Gastroesophageal sphincter (tissue), 4 donors: Measurements from ENCODE around the gene UGDH. TPM values are rescaled to one million over a fixed set of nuclear protein-coding genes. Genes with fewer than 3 reads are reported as not detected.
"Not testable (repeated sequence)": the region's sequence is repeated elsewhere in the genome, so short reads cannot be mapped to it uniquely, and the experiment has no call there.

Source experiments
- ATAC-seq: fragments of 150-250 bp; one replicate; pipeline ENCODE4 v1.9.1; 2016; ENCODE audit warnings: mild to moderate bottlenecking, moderate library complexity
- H3K27ac ChIP-seq, 4 donors: fragments of 200-600 bp; sonication (generic) in 3 of 4; 1 replicate in 3 of 4; 2 replicates in 1 of 4; pipeline ENCODE4 v1.5.1; 2016 to 2019
- H3K27me3 ChIP-seq: fragments of 200-600 bp; sonication (generic); one replicate; pipeline ENCODE4 v1.5.1; 2019
- H3K36me3 ChIP-seq, 2 donors: fragments of 200-600 bp; sonication (generic); one replicate each; pipeline ENCODE4 v1.5.1; 2019; ENCODE audit warnings: control low read depth in 1 of 2
- H3K4me1 ChIP-seq, 3 donors: fragments of 200-600 bp; sonication (generic); 1 replicate in 2 of 3; 2 replicates in 1 of 3; pipeline ENCODE4 v1.5.1; 2016 to 2019; ENCODE audit warnings: control low read depth in 2 of 3
- H3K4me3 ChIP-seq, 2 donors: fragments of 200-600 bp; sonication (generic); one replicate each; pipeline ENCODE4 v1.5.1; 2019; ENCODE audit warnings: mild to moderate bottlenecking in 1 of 2, moderate library complexity in 1 of 2
- H3K9me3 ChIP-seq, 3 donors: fragments of 200-600 bp; sonication (generic); one replicate each; pipeline ENCODE4 v1.5.1; 2017 to 2019; ENCODE audit warnings: control low read depth in 2 of 3
- EP300 ChIP-seq: sonication (generic); formaldehyde crosslinking; IDR thresholded peaks from one replicate; pipeline ENCODE4 v1.6.1; 2017; ENCODE audit warnings: antibody characterized with exemption, mild to moderate bottlenecking
- POLR2A ChIP-seq, 2 donors: fragments of 450-650 bp; IDR thresholded peaks; one replicate each; pipeline ENCODE4 v1.6.1; 2017; ENCODE audit warnings: antibody characterized with exemption in 2 of 2, mild to moderate bottlenecking in 2 of 2, moderate library complexity in 1 of 2
- POLR2AphosphoS5 ChIP-seq: sonication (generic); formaldehyde crosslinking; IDR thresholded peaks from one replicate; pipeline ENCODE4 v1.6.1; 2017; ENCODE audit warnings: antibody characterized with exemption
- WGBS, 2 donors: methylation state at CpG; one replicate each; pipeline ENCODE4 v1.1.5; 2018; ENCODE audit warnings: low coverage in 1 of 2; 5-methylcytosine and 5-hydroxymethylcytosine counted together
- total RNA-seq, 4 donors: library from RNA; depleted of rRNA; stranded (reverse); fragments of >200 nt; gene quantifications; one replicate each; pipeline ENCODE4 v1.1.0, GENCODE V29; 2016
- TF ChIP-seq, protein P1 (sequence below), 4 experiments: fragments of 200-600 bp in 2 of 4; fragments of 450-650 bp in 2 of 4; sonication (generic) in 1 of 4; IDR thresholded peaks; one replicate each; pipeline ENCODE4 v1.5.1; 2017 to 2019; ENCODE audit warnings: antibody characterized with exemption in 4 of 4, mild to moderate bottlenecking in 2 of 4, moderate library complexity in 2 of 4

The UGDH gene
- total RNA-seq, 4 donors from 2014 or later: 31.1 to 151 (median 90.0) TPM

- Histone ChIP-seq H3K27ac (no peak overlapping the region), H3K9me3 (no peaks in the 10 kb centered on the region), H3K4me3 (no peak overlapping the region), H3K27me3 (no peaks in the 10 kb centered on the region), H3K4me1 (peaks cover 0 to 9% (median 2%) of the 10 kb centered on the region in 3 donors), H3K36me3 (peaks cover 0 to 53% of the 10 kb centered on the region in 2 donors)
- 3 to 10% methylated on average over 2 of the region's 2 CpGs for WGBS, 2 donors
- no peak for ATAC-seq
- TF ChIP-seq POLR2AphosphoS5: peak; percentile 26
- no peak for TF ChIP-seq EP300
Measured at GRCh38 chr4:39464886-39465501, 62.2 kb downstream of the UGDH start.

DNA sequence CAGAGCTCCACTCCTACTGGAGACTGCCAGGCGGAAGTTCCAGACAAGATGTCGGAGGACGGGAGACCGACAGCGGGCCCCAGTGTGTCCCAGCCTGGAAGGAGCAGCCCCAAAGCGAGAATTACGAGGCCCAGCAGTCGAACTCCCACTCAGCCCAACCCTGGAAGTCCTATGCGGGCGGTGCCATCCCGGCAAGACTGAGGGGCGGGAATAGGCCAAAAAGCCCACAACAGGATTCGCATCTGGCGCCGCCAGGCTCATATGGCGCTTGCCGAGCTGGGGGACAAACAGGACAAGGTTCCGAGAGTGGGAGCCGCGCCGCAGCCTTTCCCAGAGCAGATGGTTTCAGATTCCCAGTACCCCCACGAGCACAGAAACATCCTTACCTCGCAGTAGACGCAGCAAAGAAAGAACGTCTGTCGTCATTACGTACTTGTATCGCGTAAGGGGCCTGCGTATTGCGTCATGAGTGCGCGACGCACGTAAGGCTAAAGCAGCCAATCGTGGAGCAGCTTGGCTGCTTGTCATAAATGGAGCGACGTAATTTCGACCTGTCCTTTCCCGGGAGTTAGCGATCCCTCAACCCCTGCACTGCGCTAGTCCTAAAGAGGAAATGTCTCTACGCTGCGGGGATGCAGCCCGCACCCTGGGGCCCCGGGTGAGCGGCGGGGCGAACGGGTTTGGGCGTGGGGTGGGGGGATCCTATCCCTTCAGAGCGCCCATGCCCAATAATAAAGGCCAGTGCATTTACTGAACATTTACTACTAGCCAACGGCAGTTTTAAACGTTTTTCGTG, 68.5 kb downstream of the UGDH start, which contains the start of the genes LIAS and RPL9:
Gene LIAS, plus strand, starts transcription at position 552 of the 796 bp plus-strand sequence. Its CDS starts 62 bp downstream, at position 614.
Gene RPL9, minus strand, starts transcription at position 418 of the 796 bp plus-strand sequence. CDS start 483 bp downstream, outside the sequence.
- TF ChIP-seq, protein P1, sequence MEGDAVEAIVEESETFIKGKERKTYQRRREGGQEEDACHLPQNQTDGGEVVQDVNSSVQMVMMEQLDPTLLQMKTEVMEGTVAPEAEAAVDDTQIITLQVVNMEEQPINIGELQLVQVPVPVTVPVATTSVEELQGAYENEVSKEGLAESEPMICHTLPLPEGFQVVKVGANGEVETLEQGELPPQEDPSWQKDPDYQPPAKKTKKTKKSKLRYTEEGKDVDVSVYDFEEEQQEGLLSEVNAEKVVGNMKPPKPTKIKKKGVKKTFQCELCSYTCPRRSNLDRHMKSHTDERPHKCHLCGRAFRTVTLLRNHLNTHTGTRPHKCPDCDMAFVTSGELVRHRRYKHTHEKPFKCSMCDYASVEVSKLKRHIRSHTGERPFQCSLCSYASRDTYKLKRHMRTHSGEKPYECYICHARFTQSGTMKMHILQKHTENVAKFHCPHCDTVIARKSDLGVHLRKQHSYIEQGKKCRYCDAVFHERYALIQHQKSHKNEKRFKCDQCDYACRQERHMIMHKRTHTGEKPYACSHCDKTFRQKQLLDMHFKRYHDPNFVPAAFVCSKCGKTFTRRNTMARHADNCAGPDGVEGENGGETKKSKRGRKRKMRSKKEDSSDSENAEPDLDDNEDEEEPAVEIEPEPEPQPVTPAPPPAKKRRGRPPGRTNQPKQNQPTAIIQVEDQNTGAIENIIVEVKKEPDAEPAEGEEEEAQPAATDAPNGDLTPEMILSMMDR (IDR thresholded peaks at IDR 0.05): no peak
- peak; percentile 89 to 91 for TF ChIP-seq POLR2A (IDR thresholded peaks at IDR 0.05)
- no peak for TF ChIP-seq EP300
- peak; percentile 99 for TF ChIP-seq POLR2AphosphoS5
- H3K27ac ChIP-seq: peak within 1 kb of the TSS; percentile 89 to 96 (median 92)
- H3K9me3 ChIP-seq: no peaks in the 10 kb centered on the region
- peaks cover 10 to 60% of the 10 kb centered on the region in 2 donors for H3K36me3 ChIP-seq
- H3K4me3 ChIP-seq: peak within 1 kb of the TSS; percentile 74 to 86
- ATAC-seq: peak; percentile 96
- 0 to 1% methylated on average over 14 to 16 of the region's 55 CpGs for WGBS, 2 donors
- H3K27me3 ChIP-seq: no peaks in the 10 kb centered on the region
- peaks cover 11 to 47% (median 13%) of the 10 kb centered on the region in 3 donors for H3K4me1 ChIP-seq

DNA sequence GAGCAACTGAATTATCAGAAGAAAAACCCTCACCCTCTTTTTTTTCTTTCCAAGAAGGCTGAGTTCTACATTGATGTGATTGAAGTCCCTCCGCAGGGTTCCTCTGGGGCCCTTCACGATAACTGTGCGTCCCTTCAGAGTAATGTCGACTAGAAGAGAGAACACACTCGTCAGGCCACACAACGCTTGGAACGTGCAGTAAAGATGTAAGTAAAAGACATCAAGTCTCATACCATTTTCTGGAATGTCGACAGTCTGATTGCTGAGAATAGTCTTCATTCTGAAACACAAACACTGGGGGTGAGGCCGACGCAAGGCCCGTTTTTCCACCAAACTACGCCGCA, 69.1 kb downstream of the UGDH start:
- Histone ChIP-seq H3K4me1 (peaks cover 11 to 47% (median 13%) of the 10 kb centered on the region in 3 donors), H3K36me3 (peaks cover 14 to 60% of the 10 kb centered on the region in 2 donors), H3K27ac (peak overlapping the region; percentile 89 to 96 (median 92)), H3K4me3 (peak overlapping the region; percentile 74 to 86)
- not testable (repeated sequence) for H3K27me3 ChIP-seq, H3K9me3 ChIP-seq, ATAC-seq
- 0% methylated on average over 7 of the region's 13 CpGs; no CpG with 5 or more reads in 1 of the 2 donors for WGBS, 2 donors

GRCh38 chr4:39456946-39457763, 70.1 kb downstream of the UGDH start:
- ATAC-seq: no peak
- H3K4me1 ChIP-seq: peaks cover 11 to 47% (median 13%) of the 10 kb centered on the region in 3 donors
- H3K9me3 ChIP-seq: no peaks in the 10 kb centered on the region
- 63 to 64% methylated on average over 9 to 10 of the region's 10 CpGs for WGBS, 2 donors
- peak overlapping the region; percentile 74 to 86 for H3K4me3 ChIP-seq
- no peak for TF ChIP-seq POLR2A (IDR thresholded peaks at IDR 0.05)
- TF ChIP-seq, protein P1 (IDR thresholded peaks at IDR 0.05): no peak
- no peak for TF ChIP-seq POLR2AphosphoS5
- TF ChIP-seq EP300: no peak
- peaks cover 16 to 63% of the 10 kb centered on the region in 2 donors for H3K36me3 ChIP-seq
- H3K27ac ChIP-seq: peak overlapping the region; percentile 14 to 96 (median 92)
- no peaks in the 10 kb centered on the region for H3K27me3 ChIP-seq

DNA sequence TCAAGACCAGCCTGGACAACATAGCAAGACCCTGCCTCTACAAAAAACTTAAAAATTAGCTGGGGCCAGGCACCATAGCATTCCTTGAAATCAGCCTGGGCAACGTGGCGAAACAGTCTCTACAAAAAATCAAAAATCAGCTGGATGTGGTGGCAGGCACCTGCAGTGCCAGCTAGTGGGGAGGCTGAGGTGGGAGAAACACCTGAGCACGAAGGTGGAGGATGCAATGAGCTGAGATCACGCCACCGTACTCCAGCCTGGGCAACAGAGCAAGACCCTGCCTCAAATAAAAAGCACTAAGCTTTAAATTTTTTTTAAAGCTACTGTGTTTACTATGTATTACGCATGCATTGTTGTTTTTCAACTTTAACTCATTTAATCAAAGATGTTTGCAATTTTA, 71.8 kb downstream of the UGDH start:
- no peak for ATAC-seq
- no peaks in the 10 kb centered on the region for H3K27me3 ChIP-seq
- TF ChIP-seq EP300 (no peak), POLR2A (IDR thresholded peaks at IDR 0.05) (no peak), POLR2AphosphoS5 (no peak)
- TF ChIP-seq, protein P1 (IDR thresholded peaks at IDR 0.05): no peak
- H3K4me3 ChIP-seq: no peak overlapping the region
- H3K36me3 ChIP-seq: peaks cover 16 to 70% of the 10 kb centered on the region in 2 donors
- no peaks in the 10 kb centered on the region for H3K9me3 ChIP-seq
- H3K27ac ChIP-seq: no peak overlapping the region
- peaks cover 11 to 53% (median 13%) of the 10 kb centered on the region in 3 donors for H3K4me1 ChIP-seq
- WGBS, 2 donors: 83 to 96% methylated on average over 5 to 6 of the region's 6 CpGs
